Measurements from ENCODE around the gene TRABD2B.

The TRABD2B gene

DNA sequence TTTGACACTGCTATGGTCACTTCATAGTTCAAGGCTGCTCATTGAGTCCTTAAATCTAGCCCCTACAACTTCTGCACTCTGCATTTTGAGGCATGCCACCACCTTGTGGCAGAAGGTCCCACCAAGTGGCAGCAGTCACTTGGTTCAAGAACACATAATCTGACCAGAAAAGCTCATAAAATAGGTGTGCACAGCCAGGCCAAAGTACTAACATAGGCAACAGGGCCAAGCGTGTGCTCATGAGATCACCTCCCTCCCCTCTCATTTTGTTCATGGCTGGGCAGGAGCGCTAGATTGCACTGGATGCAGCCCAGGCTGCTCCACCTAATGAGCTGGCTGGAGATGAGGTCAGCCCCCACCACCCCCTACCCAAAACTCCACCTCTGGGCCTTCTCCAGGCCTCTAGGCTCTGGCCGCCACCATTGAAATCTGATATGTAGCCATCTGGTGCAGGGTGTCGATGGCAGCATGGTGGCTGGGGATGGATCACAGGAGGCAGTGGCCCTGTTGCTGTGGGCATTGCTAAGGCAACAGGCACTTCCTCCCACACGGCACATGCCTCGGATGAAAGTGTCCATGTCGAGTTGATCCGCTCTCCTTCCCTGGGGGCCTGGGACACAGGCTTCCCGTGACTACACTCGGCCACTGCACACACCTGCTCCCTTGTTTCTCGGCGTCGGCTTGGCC lies 193.2 kb downstream of the TRABD2B start:
- ChIA-PET POLR2A (no interaction called here), CTCF (interaction anchor here (1.5 kb wide), 1 partner anchor 8 kb away, joined by 5 read pairs; no protein-coding TSS in a partner anchor)
- no peak for DNase-seq (ENCODE audit: extremely low spot score)
- TF ChIP-seq CTCF (IDR thresholded peaks at IDR 0.05; ENCODE audit: control extremely low read depth, extremely low read depth, low read depth, missing control alignments) = no peak

- ChIA-PET CTCF (no interaction called here), POLR2A (no interaction called here)
- no peak for DNase-seq (ENCODE audit: extremely low spot score)
Observed at GRCh38 chr1:47797575-47797974, 199.6 kb downstream of the TRABD2B start.

GRCh38 chr1:47796626-47797025 lies 200.6 kb downstream of the TRABD2B start:
- no peak for TF ChIP-seq CTCF (IDR thresholded peaks at IDR 0.05; ENCODE audit: control extremely low read depth, extremely low read depth, low read depth, missing control alignments)
- no peak for DNase-seq (ENCODE audit: extremely low spot score)
- ChIA-PET POLR2A (no interaction called here), CTCF (no interaction called here)

More at GRCh38 chr1:47797575-47797974, 199.6 kb downstream of the TRABD2B start:
- no peak for TF ChIP-seq CTCF (IDR thresholded peaks at IDR 0.05; ENCODE audit: control extremely low read depth, extremely low read depth, low read depth, missing control alignments)

- DNase-seq (ENCODE audit: extremely low spot score) = no peak
- POLR2A ChIA-PET = no interaction called here
- CTCF ChIA-PET = no interaction called here
- TF ChIP-seq CTCF (IDR thresholded peaks at IDR 0.05; ENCODE audit: control extremely low read depth, extremely low read depth, low read depth, missing control alignments) = no peak
Observed at GRCh38 chr1:47795102-47795501, 202.1 kb downstream of the TRABD2B start.

- POLR2A ChIA-PET = no interaction called here
- DNase-seq (ENCODE audit: extremely low spot score) = no peak
- CTCF ChIA-PET = no interaction called here
- no peak for TF ChIP-seq CTCF (IDR thresholded peaks at IDR 0.05; ENCODE audit: control extremely low read depth, extremely low read depth, low read depth, missing control alignments)
Observed at GRCh38 chr1:47794530-47794929, 202.7 kb downstream of the TRABD2B start.

DNA sequence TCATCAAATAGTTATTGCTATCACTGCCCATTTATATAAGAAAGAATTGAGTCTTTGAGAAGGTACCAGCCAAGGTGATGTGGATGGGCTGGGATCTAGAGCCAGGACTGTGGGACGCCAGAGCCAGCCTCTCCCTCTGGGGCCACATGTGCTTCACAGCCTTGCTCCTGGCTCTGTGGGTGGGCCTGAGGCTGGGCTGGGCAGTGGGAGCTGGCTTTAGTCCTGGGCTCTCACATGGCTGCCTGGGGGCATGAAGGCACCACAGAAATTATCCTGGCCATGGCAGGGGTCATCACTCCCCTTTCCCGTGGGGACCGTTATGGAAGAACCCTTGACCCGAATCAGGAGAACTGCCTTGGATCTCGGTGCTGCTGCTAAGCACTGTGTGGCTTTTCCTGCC lies 203.1 kb downstream of the TRABD2B start:
- CTCF ChIA-PET = no interaction called here
- no peak for DNase-seq (ENCODE audit: extremely low spot score)
- TF ChIP-seq CTCF (IDR thresholded peaks at IDR 0.05; ENCODE audit: control extremely low read depth, extremely low read depth, low read depth, missing control alignments) = no peak
- POLR2A ChIA-PET = no interaction called here

Measured in GM10248 (cell line).